GM12878 (cell line): ENCODE results near the gene RPL7A. TPM values are rescaled to one million over a fixed set of nuclear protein-coding genes. Genes with fewer than 3 reads are reported as not detected.

ENCODE experiments used
- ATAC-seq: fragments of 200-7000 bp; cut with Tn5 transposase; 3 replicates; pipeline ENCODE4 v1.9.1; 2020; ENCODE audit warnings: mild to moderate bottlenecking, moderate library complexity
- BruUV-seq: library from RNA; stranded (reverse); fragments of 400-500 nt; replicated peaks from 2 replicates; lab custom pipeline; 2021; lab: Mats Ljungman, UMichigan
- CTCF ChIA-PET: fragments of 300-600 bp; sonication (Branson Sonifier 250); formaldehyde crosslinking; extraction: SDS; loops from one replicate; lab custom pipeline; 2021; ENCODE audit warnings: inconsistent platforms; lab: Yijun Ruan, JAX
- POLR2A ChIA-PET: fragments of 350-600 bp; formaldehyde crosslinking; extraction: SDS; loops from one replicate; lab custom pipeline; 2021; ENCODE audit warnings: inconsistent platforms; lab: Charles Lee
- RAD21 ChIA-PET: fragments of 300-600 bp; sonication (Branson Sonifier 250); formaldehyde crosslinking; loops from one replicate; lab custom pipeline; 2023; ENCODE audit warnings: antibody characterized with exemption; ENCODE audit not compliant: unreplicated experiment; lab: Charles Lee
- SMC1A ChIA-PET: fragments of 300-600 bp; sonication (Branson Sonifier 250); formaldehyde crosslinking; loops from one replicate; lab custom pipeline; 2023; ENCODE audit not compliant: unreplicated experiment, uncharacterized antibody; lab: Charles Lee
- DNase-seq: peaks from one replicate; pipeline ENCODE4 v3.0.0-alpha.2; 2011; ENCODE audit warnings: low read depth, low spot score
- FAIRE-seq: peaks from 3 replicates; lab custom pipeline; 2011; peaks lifted over from hg19 to GRCh38; lab: Jason Lieb, UNC
- H2AFZ ChIP-seq: 2 replicates; pipeline ENCODE4 v1.6.0; 2011; ENCODE audit warnings: low read depth, low read length, control low read depth; ENCODE audit not compliant: control insufficient read depth
- H3K27ac ChIP-seq: 2 replicates; pipeline ENCODE4 v1.5.1; 2011; ENCODE audit warnings: control low read depth; ENCODE audit not compliant: control insufficient read depth, insufficient read depth
- H3K27me3 ChIP-seq, 2 experiments: replicated peaks in 1 of 2; 2 replicates each; pipeline versions ENCODE4 v1.6.0 to v1.6.1; 2011; ENCODE audit warnings: low read length in 1 of 2; ENCODE audit not compliant: control insufficient read depth in 2 of 2, insufficient read depth in 2 of 2
- H3K36me3 ChIP-seq, 2 experiments: 2 replicates each; pipeline ENCODE4 v1.5.1; 2011; ENCODE audit warnings: low read length in 1 of 2; ENCODE audit not compliant: control insufficient read depth in 2 of 2, insufficient read depth in 2 of 2
- H3K4me1 ChIP-seq: 2 replicates; pipeline ENCODE4 v1.6.1; 2011; ENCODE audit warnings: mild to moderate bottlenecking, low read length, moderate library complexity, mixed read lengths; ENCODE audit not compliant: control insufficient read depth, insufficient read depth
- H3K4me2 ChIP-seq: 2 replicates; pipeline ENCODE4 v1.6.0; 2011; ENCODE audit warnings: control low read depth; ENCODE audit not compliant: control insufficient read depth, insufficient read depth
- H3K4me3 ChIP-seq: fragments of 200-600 bp; sonication (generic); 2 replicates; pipeline ENCODE4 v1.5.1; 2016
- H3K79me2 ChIP-seq: 2 replicates; pipeline ENCODE4 v1.6.0; 2011; ENCODE audit warnings: low read length; ENCODE audit not compliant: control insufficient read depth, insufficient read depth
- H3K9ac ChIP-seq: 2 replicates; pipeline ENCODE4 v1.8.0; 2011; ENCODE audit warnings: low read length, control low read depth, mixed read lengths; ENCODE audit not compliant: control insufficient read depth, insufficient read depth
- H3K9me3 ChIP-seq: replicated peaks from 3 replicates; pipeline ENCODE4 v1.5.1; 2011; ENCODE audit warnings: mild to moderate bottlenecking, low read length; ENCODE audit not compliant: control insufficient read depth, insufficient read depth
- H4K20me1 ChIP-seq: 2 replicates; pipeline ENCODE4 v1.6.0; 2011; ENCODE audit not compliant: control insufficient read depth, insufficient read depth
- CREB1 ChIP-seq: IDR thresholded peaks from 2 replicates; pipeline ENCODE4 v1.6.1; 2012; ENCODE audit warnings: low read depth, mild to moderate bottlenecking, inconsistent platforms
- ETV6 ChIP-seq, 2 experiments: fragments of 450-650 bp in 1 of 2; IDR thresholded peaks in 1 of 2; conservative IDR thresholded peaks in 1 of 2; 2 replicates each; pipeline ENCODE4 v1.6.1; 2014; ENCODE audit warnings: antibody characterized with exemption in 1 of 2, borderline replicate concordance in 1 of 2, low read depth in 1 of 2, mild to moderate bottlenecking in 1 of 2, moderate library complexity in 1 of 2
- HDAC2 ChIP-seq: fragments of 200-600 bp; sonication (generic); IDR thresholded peaks from 2 replicates; pipeline ENCODE4 v1.6.1; 2017
- KDM1A ChIP-seq: fragments of 200-600 bp; sonication (generic); IDR thresholded peaks from 2 replicates; pipeline ENCODE4 v1.6.1; 2016; ENCODE audit warnings: borderline replicate concordance
- KLF5 ChIP-seq: fragments of 450-650 bp; IDR thresholded peaks from 2 replicates; pipeline ENCODE4 v1.6.1; 2014; ENCODE audit warnings: mild to moderate bottlenecking; ENCODE audit not compliant: partially characterized antibody
- MEF2A ChIP-seq: IDR thresholded peaks from 2 replicates; pipeline ENCODE4 v1.6.1; 2011; ENCODE audit warnings: low read depth, mild to moderate bottlenecking, low read length, moderate library complexity; ENCODE audit not compliant: insufficient read depth
- PAX5 ChIP-seq: IDR thresholded peaks from 2 replicates; pipeline ENCODE4 v1.6.1; 2011; ENCODE audit warnings: low read depth, low read length, borderline replicate concordance
- POLR2AphosphoS5 ChIP-seq: IDR thresholded peaks from 2 replicates; pipeline ENCODE4 v1.6.1; 2011; ENCODE audit warnings: mild to moderate bottlenecking, low read length, inconsistent platforms
- RAD51 ChIP-seq: fragments of 450-650 bp; IDR thresholded peaks from 2 replicates; pipeline ENCODE4 v1.6.1; 2016; ENCODE audit warnings: moderate library complexity, mild to moderate bottlenecking, inconsistent platforms
- RELA ChIP-seq: fragments of 450-650 bp; IDR thresholded peaks from 2 replicates; pipeline ENCODE4 v1.8.0; 2014; ENCODE audit warnings: borderline replicate concordance; ENCODE audit not compliant: partially characterized antibody
- RUNX3 ChIP-seq: IDR thresholded peaks from 2 replicates; pipeline ENCODE4 v1.6.1; 2012; ENCODE audit warnings: low read length, inconsistent platforms
- SMC3 ChIP-seq: IDR thresholded peaks from 2 replicates; pipeline ENCODE4 v1.6.1; 2011; ENCODE audit warnings: low read length, improper control_type of control experiment, borderline replicate concordance
- SP1 ChIP-seq: IDR thresholded peaks from one replicate; pipeline ENCODE4 v1.6.1; 2011; ENCODE audit warnings: low read depth, low read length
- STAT3 ChIP-seq: IDR thresholded peaks from 2 replicates; pipeline ENCODE4 v1.6.1; 2011; ENCODE audit warnings: low read depth, low read length, improper control_type of control experiment
- TAF1 ChIP-seq: IDR thresholded peaks from 2 replicates; pipeline ENCODE4 v1.6.1; 2011; ENCODE audit warnings: mild to moderate bottlenecking, low read depth, low read length, borderline replicate concordance
- TCF12 ChIP-seq: IDR thresholded peaks from 2 replicates; pipeline ENCODE4 v1.6.1; 2011; ENCODE audit warnings: low read depth, mild to moderate bottlenecking, low read length
- ZZZ3 ChIP-seq: IDR thresholded peaks from 2 replicates; pipeline ENCODE4 v1.6.1; 2011; ENCODE audit warnings: low read depth; ENCODE audit not compliant: control insufficient read depth, insufficient read length
- WGBS: methylation state at CpG from one replicate; pipeline ENCODE4 v1.1.6; 2016; ENCODE audit warnings: low lambda C conversion rate; ENCODE audit not compliant: insufficient replicate concordance, insufficient coverage; ENCODE audit errors: missing lambda C conversion rate; 5-methylcytosine and 5-hydroxymethylcytosine counted together
- in situ Hi-C: fragments of 300-500 bp; cut with MboI; formaldehyde crosslinking; loops from 9 replicates; pipeline ENCODE4 v1.14.3; 2018; ENCODE audit warnings: mixed read lengths
- intact Hi-C: fragments of 100-400 bp; cut with micrococcal nuclease; formaldehyde crosslinking; loops from one replicate; pipeline ENCODE4 v1.14.2; 2022; ENCODE audit not compliant: unreplicated experiment
- polyA plus RNA-seq, 11 experiments: library from polyadenylated mRNA; depleted of rRNA in 4 of 11; unstranded in 6 of 11; stranded (reverse) in 5 of 11; fragments of >200 nt; fragmentation: Nextera tagmentation in 4 of 11; fragmentation: Illumina TruSeq in 1 of 11; extraction: Ambion mirVana in 4 of 11; extraction: Trizol in 1 of 11; gene quantifications; 1 replicate in 1 of 11; 2 replicates in 10 of 11; pipeline versions ENCODE4 v1.2.1 to v1.2.3, GENCODE V29; 2011 to 2016; ENCODE audit warnings: inconsistent platforms in 2 of 11, missing spikeins in 2 of 11, low read depth in 1 of 11
- total RNA-seq, 4 experiments: library from RNA; depleted of rRNA in 3 of 4; stranded (reverse); fragments of >200 nt in 3 of 4; fragmentation: Illumina TruSeq in 1 of 4; extraction: Trizol in 1 of 4; gene quantifications; 2 replicates each; pipeline versions ENCODE4 v1.2.1 to v1.2.3, GENCODE V29; 2013 to 2021
- TF ChIP-seq, protein P1 (sequence below): fragments of 450-650 bp; IDR thresholded peaks from 2 replicates; pipeline ENCODE4 v1.6.1; 2018; ENCODE audit warnings: mild to moderate bottlenecking, low read depth, moderate library complexity; ENCODE audit not compliant: partially characterized antibody
- TF ChIP-seq, protein P2 (sequence below): fragments of 450-650 bp; IDR thresholded peaks from 2 replicates; pipeline ENCODE4 v1.6.1; 2016; ENCODE audit warnings: mild to moderate bottlenecking

The RPL7A gene
- total and polyA plus RNA-seq, 10 of the 15 experiments (the other 5 are each of a cell fraction or from before 2014, with no cell fraction given): 917 to 5,193 (median 3,326) TPM

DNA sequence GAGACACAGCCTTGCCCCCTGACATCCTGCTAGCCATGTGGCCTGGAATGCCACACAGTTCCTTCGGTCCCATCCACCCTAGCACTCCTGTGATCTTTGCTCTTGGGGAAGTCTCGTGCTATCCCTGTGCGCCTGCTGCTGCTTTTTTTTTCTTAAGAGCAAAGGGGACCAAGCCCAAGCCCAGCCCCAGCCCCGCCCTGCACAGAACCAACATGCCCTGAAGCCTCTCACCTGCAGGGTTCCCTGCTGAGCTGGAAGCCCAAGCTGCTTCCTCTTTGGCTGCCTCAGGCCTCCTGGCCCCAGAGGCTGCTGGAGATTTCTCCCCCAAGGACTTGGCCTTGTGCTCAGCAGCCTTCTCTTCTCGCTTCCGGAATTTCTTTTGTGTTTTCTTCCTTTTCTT lies 13.9 kb upstream of the RPL7A start:
- Histone ChIP-seq H3K27ac (no peak overlapping the region), H3K36me3 (peaks cover 14 to 24% of the 10 kb centered on the region in 2 experiments; a peak in 3 of 4 replicates), H3K79me2 (peaks cover 30% of the 10 kb centered on the region)
- DNase-seq (no peak), FAIRE-seq (no peak), ATAC-seq (no peak)
- ChIA-PET CTCF (interaction anchor here (1.0 to 1.7 kb wide), 2 partner anchors 95 to 152 kb away, joined by 3 to 4 read pairs; no protein-coding TSS in a partner anchor), POLR2A (interaction anchor here (2.0 kb wide), 1 partner anchor 38 kb away, joined by 8 read pairs; no protein-coding TSS in a partner anchor)
- BruUV-seq: no TSS peak
- intact Hi-C loops: no loop called here
- WGBS: 95% methylated on average over 6 of the region's 6 CpGs
- no peak for TF ChIP-seq POLR2AphosphoS5
- no peak for TF ChIP-seq PAX5
- TF ChIP-seq RUNX3: no peak
- TF ChIP-seq KDM1A: no peak
- no peak for TF ChIP-seq TAF1
- no peak for TF ChIP-seq RAD51
- no peak for TF ChIP-seq ETV6 (conservative IDR thresholded peaks at IDR 0.05 in 1 of 2, IDR thresholded peaks at IDR 0.05 in 1 of 2; ENCODE audit: borderline replicate concordance in 1 of 2, low read depth in 1 of 2)
- TF ChIP-seq, protein P1, sequence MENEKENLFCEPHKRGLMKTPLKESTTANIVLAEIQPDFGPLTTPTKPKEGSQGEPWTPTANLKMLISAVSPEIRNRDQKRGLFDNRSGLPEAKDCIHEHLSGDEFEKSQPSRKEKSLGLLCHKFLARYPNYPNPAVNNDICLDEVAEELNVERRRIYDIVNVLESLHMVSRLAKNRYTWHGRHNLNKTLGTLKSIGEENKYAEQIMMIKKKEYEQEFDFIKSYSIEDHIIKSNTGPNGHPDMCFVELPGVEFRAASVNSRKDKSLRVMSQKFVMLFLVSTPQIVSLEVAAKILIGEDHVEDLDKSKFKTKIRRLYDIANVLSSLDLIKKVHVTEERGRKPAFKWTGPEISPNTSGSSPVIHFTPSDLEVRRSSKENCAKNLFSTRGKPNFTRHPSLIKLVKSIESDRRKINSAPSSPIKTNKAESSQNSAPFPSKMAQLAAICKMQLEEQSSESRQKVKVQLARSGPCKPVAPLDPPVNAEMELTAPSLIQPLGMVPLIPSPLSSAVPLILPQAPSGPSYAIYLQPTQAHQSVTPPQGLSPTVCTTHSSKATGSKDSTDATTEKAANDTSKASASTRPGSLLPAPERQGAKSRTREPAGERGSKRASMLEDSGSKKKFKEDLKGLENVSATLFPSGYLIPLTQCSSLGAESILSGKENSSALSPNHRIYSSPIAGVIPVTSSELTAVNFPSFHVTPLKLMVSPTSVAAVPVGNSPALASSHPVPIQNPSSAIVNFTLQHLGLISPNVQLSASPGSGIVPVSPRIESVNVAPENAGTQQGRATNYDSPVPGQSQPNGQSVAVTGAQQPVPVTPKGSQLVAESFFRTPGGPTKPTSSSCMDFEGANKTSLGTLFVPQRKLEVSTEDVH: no peak
- TF ChIP-seq KLF5: no peak
- TF ChIP-seq TCF12: no peak
- no peak for TF ChIP-seq STAT3
- no peak for TF ChIP-seq RELA
- TF ChIP-seq HDAC2: no peak
- TF ChIP-seq ZZZ3: no peak
- no peak for TF ChIP-seq SP1
- no peak for TF ChIP-seq MEF2A
- TF ChIP-seq CREB1: no peak
- TF ChIP-seq, protein P2, sequence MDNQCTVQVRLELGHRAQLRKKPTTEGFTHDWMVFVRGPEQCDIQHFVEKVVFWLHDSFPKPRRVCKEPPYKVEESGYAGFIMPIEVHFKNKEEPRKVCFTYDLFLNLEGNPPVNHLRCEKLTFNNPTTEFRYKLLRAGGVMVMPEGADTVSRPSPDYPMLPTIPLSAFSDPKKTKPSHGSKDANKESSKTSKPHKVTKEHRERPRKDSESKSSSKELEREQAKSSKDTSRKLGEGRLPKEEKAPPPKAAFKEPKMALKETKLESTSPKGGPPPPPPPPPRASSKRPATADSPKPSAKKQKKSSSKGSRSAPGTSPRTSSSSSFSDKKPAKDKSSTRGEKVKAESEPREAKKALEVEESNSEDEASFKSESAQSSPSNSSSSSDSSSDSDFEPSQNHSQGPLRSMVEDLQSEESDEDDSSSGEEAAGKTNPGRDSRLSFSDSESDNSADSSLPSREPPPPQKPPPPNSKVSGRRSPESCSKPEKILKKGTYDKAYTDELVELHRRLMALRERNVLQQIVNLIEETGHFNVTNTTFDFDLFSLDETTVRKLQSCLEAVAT: no peak
- TF ChIP-seq SMC3: no peak
- TF ChIP-seq, all 136 proteins: peak for 0
- in situ Hi-C loops: no loop called here
- no peak overlapping the region for H3K9ac ChIP-seq
- ChIA-PET RAD21 (no interaction called here), SMC1A (interaction anchor here (1.1 to 1.3 kb wide), 2 partner anchors 79 to 143 kb away, joined by 3 read pairs; no protein-coding TSS in a partner anchor)
- peak overlapping the region; percentile 45; the same call in 1 of the 2 replicates for H3K4me2 ChIP-seq
- H4K20me1 ChIP-seq: no peaks in the 10 kb centered on the region
- H3K4me1 ChIP-seq: no peaks in the 10 kb centered on the region; the same call in 1 of the 2 replicates
- no peaks in the 10 kb centered on the region for H3K27me3 ChIP-seq
- H3K9me3 ChIP-seq: no peaks in the 10 kb centered on the region
- H3K4me3 ChIP-seq: peak overlapping the region; percentile 98
- H2AFZ ChIP-seq: no peak overlapping the region
